ENCODE measurements around the gene FAM50B. TPM values are rescaled to one million over a fixed set of nuclear protein-coding genes. Genes with fewer than 3 reads are reported as not detected.

FAM50B gene
- total and polyA plus RNA-seq, 2 of the 13 experiments (the other 11 are each of a cell fraction or from before 2014, with no cell fraction given) = 0.05 TPM; not detected in 1

DNA sequence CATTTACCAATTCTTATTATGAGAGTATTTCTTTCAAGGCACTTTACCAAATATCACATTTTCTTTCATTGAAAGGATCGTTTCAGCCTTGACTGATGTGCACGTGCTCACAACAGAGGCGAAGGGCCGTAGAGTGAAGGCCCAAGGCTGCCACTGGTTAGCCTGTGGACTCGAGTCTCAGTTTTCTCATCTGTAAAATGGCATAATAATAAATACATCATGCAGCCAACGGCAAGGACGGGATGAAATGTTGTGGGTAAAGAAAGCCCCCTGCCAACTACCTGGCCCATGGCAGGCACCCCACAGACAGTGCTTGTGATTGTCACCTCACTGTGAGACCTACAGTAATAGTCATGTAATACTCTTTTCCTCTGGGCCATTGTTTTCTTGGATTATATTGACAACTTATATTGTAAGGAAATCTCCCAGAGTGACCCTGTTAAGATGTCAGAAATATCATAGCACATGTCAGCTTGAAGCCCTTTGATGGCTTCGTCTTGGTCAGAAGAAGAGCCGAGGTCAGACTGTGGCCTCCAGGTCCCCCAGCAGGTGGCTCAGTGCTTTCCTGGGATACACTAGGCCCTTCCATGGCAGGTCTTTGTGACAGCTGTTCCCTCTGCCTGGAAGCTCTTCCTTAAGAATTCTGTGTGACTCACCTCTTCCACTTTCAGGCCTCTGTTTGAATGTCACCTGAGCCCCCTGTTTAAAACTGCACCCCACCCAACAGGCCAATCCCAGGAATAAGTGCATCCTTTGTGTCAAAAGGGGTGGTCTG, 36.3 kb downstream of the FAM50B start (continued):
- TF ChIP-seq, protein P1, sequence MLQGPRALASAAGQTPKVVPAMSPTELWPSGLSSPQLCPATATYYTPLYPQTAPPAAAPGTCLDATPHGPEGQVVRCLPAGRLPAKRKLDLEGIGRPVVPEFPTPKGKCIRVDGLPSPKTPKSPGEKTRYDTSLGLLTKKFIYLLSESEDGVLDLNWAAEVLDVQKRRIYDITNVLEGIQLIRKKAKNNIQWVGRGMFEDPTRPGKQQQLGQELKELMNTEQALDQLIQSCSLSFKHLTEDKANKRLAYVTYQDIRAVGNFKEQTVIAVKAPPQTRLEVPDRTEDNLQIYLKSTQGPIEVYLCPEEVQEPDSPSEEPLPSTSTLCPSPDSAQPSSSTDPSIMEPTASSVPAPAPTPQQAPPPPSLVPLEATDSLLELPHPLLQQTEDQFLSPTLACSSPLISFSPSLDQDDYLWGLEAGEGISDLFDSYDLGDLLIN (CRISPR knock-in tag; IDR thresholded peaks at IDR 0.05; ENCODE audit: borderline replicate concordance) = no peak
- TF ChIP-seq ARID5B (CRISPR knock-in tag; IDR thresholded peaks at IDR 0.05) (no peak; the same call in 1 of the 2 replicates), EHMT2 (IDR thresholded peaks at IDR 0.05; ENCODE audit: borderline replicate concordance, low read depth, low read length) (no peak), ZNF652 (CRISPR knock-in tag; IDR thresholded peaks at IDR 0.05; ENCODE audit: borderline replicate concordance, low read depth) (no peak), SSRP1 (CRISPR knock-in tag; IDR thresholded peaks at IDR 0.05) (no peak), ZNF503 (CRISPR knock-in tag; IDR thresholded peaks at IDR 0.05) (no peak), ZNF552 (CRISPR knock-in tag; IDR thresholded peaks at IDR 0.05; ENCODE audit: borderline replicate concordance) (no peak), TAF1 (CRISPR knock-in tag; IDR thresholded peaks at IDR 0.05) (no peak), ATF7 (IDR thresholded peaks at IDR 0.05) (no peak), ATF7 (CRISPR knock-in tag; IDR thresholded peaks at IDR 0.05) (no peak), TBX2 (CRISPR knock-in tag; IDR thresholded peaks at IDR 0.05; ENCODE audit: borderline replicate concordance) (no peak), YY1 (IDR thresholded peaks at IDR 0.05; ENCODE audit: insufficient read depth, insufficient replicate concordance, low read depth, low read length) (no peak), POLR2G (IDR thresholded peaks at IDR 0.05; ENCODE audit: low read depth, low read length) (no peak), ZNF709 (CRISPR knock-in tag; IDR thresholded peaks at IDR 0.05) (no peak)

All from HepG2 (cell line).